ENCODE results near the gene MARCHF3.

MARCHF3 gene

GRCh38 chr5:126995039-126995438, 35.3 kb downstream of the MARCHF3 start:
- Histone ChIP-seq H3K27ac (ENCODE audit: low read length) (no peak overlapping the region), H3K9me3 (ENCODE audit: control insufficient read depth in 1 of 2, low read length in 2 of 2) (no peaks in the 10 kb centered on the region), H3K4me1 (ENCODE audit: control insufficient read depth in 1 of 2, insufficient read depth in 2 of 2, low read length in 2 of 2) (no peaks in the 10 kb centered on the region), H3K36me3 (ENCODE audit: control insufficient read depth in 1 of 2, insufficient read depth in 2 of 2, low read length in 2 of 2) (no peaks in the 10 kb centered on the region), H3K27me3 (ENCODE audit: low read depth, low read length) (no peaks in the 10 kb centered on the region), H3K4me3 (ENCODE audit: low read depth in 1 of 2, low read length in 2 of 2) (no peak overlapping the region)

GRCh38 chr5:126994485-126994884, 35.9 kb downstream of the MARCHF3 start:
- no peak overlapping the region for H3K4me3 ChIP-seq (ENCODE audit: low read depth in 1 of 2, low read length in 2 of 2)
- no peak overlapping the region for H3K27ac ChIP-seq (ENCODE audit: low read length)
- no peaks in the 10 kb centered on the region for H3K36me3 ChIP-seq (ENCODE audit: control insufficient read depth in 1 of 2, insufficient read depth in 2 of 2, low read length in 2 of 2)
- no peaks in the 10 kb centered on the region for H3K4me1 ChIP-seq (ENCODE audit: control insufficient read depth in 1 of 2, insufficient read depth in 2 of 2, low read length in 2 of 2)
- H3K27me3 ChIP-seq (ENCODE audit: low read depth, low read length) = no peaks in the 10 kb centered on the region
- H3K9me3 ChIP-seq (ENCODE audit: control insufficient read depth in 1 of 2, low read length in 2 of 2) = peaks cover 0 to 2% of the 10 kb centered on the region in 2 donors

- Histone ChIP-seq H3K27ac (ENCODE audit: low read length) (no peak overlapping the region), H3K27me3 (ENCODE audit: low read depth, low read length) (no peaks in the 10 kb centered on the region), H3K4me1 (ENCODE audit: control insufficient read depth in 1 of 2, insufficient read depth in 2 of 2, low read length in 2 of 2) (no peaks in the 10 kb centered on the region), H3K9me3 (ENCODE audit: control insufficient read depth in 1 of 2, low read length in 2 of 2) (peaks cover 0 to 2% of the 10 kb centered on the region in 2 donors), H3K4me3 (ENCODE audit: low read depth in 1 of 2, low read length in 2 of 2) (no peak overlapping the region), H3K36me3 (ENCODE audit: control insufficient read depth in 1 of 2, insufficient read depth in 2 of 2, low read length in 2 of 2) (no peaks in the 10 kb centered on the region)
Measured at GRCh38 chr5:126988021-126988569, 42.3 kb downstream of the MARCHF3 start.

GRCh38 chr5:126987271-126987899, 43.0 kb downstream of the MARCHF3 start:
- Histone ChIP-seq H3K27me3 (ENCODE audit: low read depth, low read length) (no peaks in the 10 kb centered on the region), H3K4me3 (ENCODE audit: low read depth in 1 of 2, low read length in 2 of 2) (no peak overlapping the region), H3K36me3 (ENCODE audit: control insufficient read depth in 1 of 2, insufficient read depth in 2 of 2, low read length in 2 of 2) (no peaks in the 10 kb centered on the region), H3K4me1 (ENCODE audit: control insufficient read depth in 1 of 2, insufficient read depth in 2 of 2, low read length in 2 of 2) (no peaks in the 10 kb centered on the region), H3K9me3 (ENCODE audit: control insufficient read depth in 1 of 2, low read length in 2 of 2) (peaks cover 0 to 2% of the 10 kb centered on the region in 2 donors), H3K27ac (ENCODE audit: low read length) (no peak overlapping the region)

- Histone ChIP-seq H3K27ac (ENCODE audit: low read length) (no peak overlapping the region), H3K36me3 (ENCODE audit: control insufficient read depth in 1 of 2, insufficient read depth in 2 of 2, low read length in 2 of 2) (no peaks in the 10 kb centered on the region), H3K4me1 (ENCODE audit: control insufficient read depth in 1 of 2, insufficient read depth in 2 of 2, low read length in 2 of 2) (no peaks in the 10 kb centered on the region), H3K27me3 (ENCODE audit: low read depth, low read length) (no peaks in the 10 kb centered on the region), H3K4me3 (ENCODE audit: low read depth in 1 of 2, low read length in 2 of 2) (no peak overlapping the region), H3K9me3 (ENCODE audit: control insufficient read depth in 1 of 2, low read length in 2 of 2) (peaks cover 0 to under 1% of the 10 kb centered on the region in 2 donors)
Measured at GRCh38 chr5:126984632-126985031, 45.7 kb downstream of the MARCHF3 start.

GRCh38 chr5:126983874-126984266, 46.5 kb downstream of the MARCHF3 start:
- Histone ChIP-seq H3K36me3 (ENCODE audit: control insufficient read depth in 1 of 2, insufficient read depth in 2 of 2, low read length in 2 of 2) (no peaks in the 10 kb centered on the region), H3K27me3 (ENCODE audit: low read depth, low read length) (no peaks in the 10 kb centered on the region), H3K4me3 (ENCODE audit: low read depth in 1 of 2, low read length in 2 of 2) (no peak overlapping the region), H3K9me3 (ENCODE audit: control insufficient read depth in 1 of 2, low read length in 2 of 2) (no peaks in the 10 kb centered on the region), H3K27ac (ENCODE audit: low read length) (no peak overlapping the region), H3K4me1 (ENCODE audit: control insufficient read depth in 1 of 2, insufficient read depth in 2 of 2, low read length in 2 of 2) (no peaks in the 10 kb centered on the region)

- Histone ChIP-seq H3K4me1 (ENCODE audit: control insufficient read depth in 1 of 2, insufficient read depth in 2 of 2, low read length in 2 of 2) (no peaks in the 10 kb centered on the region), H3K27ac (ENCODE audit: low read length) (no peak overlapping the region), H3K4me3 (ENCODE audit: low read depth in 1 of 2, low read length in 2 of 2) (no peak overlapping the region), H3K36me3 (ENCODE audit: control insufficient read depth in 1 of 2, insufficient read depth in 2 of 2, low read length in 2 of 2) (no peaks in the 10 kb centered on the region), H3K27me3 (ENCODE audit: low read depth, low read length) (no peaks in the 10 kb centered on the region), H3K9me3 (ENCODE audit: control insufficient read depth in 1 of 2, low read length in 2 of 2) (no peaks in the 10 kb centered on the region)
Measured at GRCh38 chr5:126982926-126983873, 47.2 kb downstream of the MARCHF3 start.

- Histone ChIP-seq H3K9me3 (ENCODE audit: control insufficient read depth in 1 of 2, low read length in 2 of 2) (no peaks in the 10 kb centered on the region), H3K27ac (ENCODE audit: low read length) (no peak overlapping the region), H3K36me3 (ENCODE audit: control insufficient read depth in 1 of 2, insufficient read depth in 2 of 2, low read length in 2 of 2) (no peaks in the 10 kb centered on the region), H3K4me1 (ENCODE audit: control insufficient read depth in 1 of 2, insufficient read depth in 2 of 2, low read length in 2 of 2) (no peaks in the 10 kb centered on the region), H3K27me3 (ENCODE audit: low read depth, low read length) (no peaks in the 10 kb centered on the region), H3K4me3 (ENCODE audit: low read depth in 1 of 2, low read length in 2 of 2) (no peak overlapping the region)
Measured at GRCh38 chr5:126982202-126982601, 48.2 kb downstream of the MARCHF3 start.

GRCh38 chr5:126981701-126982100, 48.7 kb downstream of the MARCHF3 start:
- Histone ChIP-seq H3K27ac (ENCODE audit: low read length) (no peak overlapping the region), H3K27me3 (ENCODE audit: low read depth, low read length) (no peaks in the 10 kb centered on the region), H3K36me3 (ENCODE audit: control insufficient read depth in 1 of 2, insufficient read depth in 2 of 2, low read length in 2 of 2) (no peaks in the 10 kb centered on the region), H3K4me3 (ENCODE audit: low read depth in 1 of 2, low read length in 2 of 2) (no peak overlapping the region), H3K4me1 (ENCODE audit: control insufficient read depth in 1 of 2, insufficient read depth in 2 of 2, low read length in 2 of 2) (no peaks in the 10 kb centered on the region), H3K9me3 (ENCODE audit: control insufficient read depth in 1 of 2, low read length in 2 of 2) (no peaks in the 10 kb centered on the region)

GRCh38 chr5:126981222-126981621, 49.1 kb downstream of the MARCHF3 start:
- H3K36me3 ChIP-seq (ENCODE audit: control insufficient read depth in 1 of 2, insufficient read depth in 2 of 2, low read length in 2 of 2) = no peaks in the 10 kb centered on the region
- H3K27ac ChIP-seq (ENCODE audit: low read length) = no peak overlapping the region
- no peaks in the 10 kb centered on the region for H3K27me3 ChIP-seq (ENCODE audit: low read depth, low read length)
- H3K9me3 ChIP-seq (ENCODE audit: control insufficient read depth in 1 of 2, low read length in 2 of 2) = no peaks in the 10 kb centered on the region
- no peaks in the 10 kb centered on the region for H3K4me1 ChIP-seq (ENCODE audit: control insufficient read depth in 1 of 2, insufficient read depth in 2 of 2, low read length in 2 of 2)
- H3K4me3 ChIP-seq (ENCODE audit: low read depth in 1 of 2, low read length in 2 of 2) = no peak overlapping the region

GRCh38 chr5:126978258-126978657, 52.1 kb downstream of the MARCHF3 start:
- Histone ChIP-seq H3K9me3 (ENCODE audit: control insufficient read depth in 1 of 2, low read length in 2 of 2) (no peaks in the 10 kb centered on the region), H3K27me3 (ENCODE audit: low read depth, low read length) (no peaks in the 10 kb centered on the region), H3K4me3 (ENCODE audit: low read depth in 1 of 2, low read length in 2 of 2) (no peak overlapping the region), H3K4me1 (ENCODE audit: control insufficient read depth in 1 of 2, insufficient read depth in 2 of 2, low read length in 2 of 2) (peaks cover 0 to 2% of the 10 kb centered on the region in 2 donors), H3K27ac (ENCODE audit: low read length) (no peak overlapping the region), H3K36me3 (ENCODE audit: control insufficient read depth in 1 of 2, insufficient read depth in 2 of 2, low read length in 2 of 2) (no peaks in the 10 kb centered on the region)
